ENCODE measurements around the gene TENM3.

DNA sequence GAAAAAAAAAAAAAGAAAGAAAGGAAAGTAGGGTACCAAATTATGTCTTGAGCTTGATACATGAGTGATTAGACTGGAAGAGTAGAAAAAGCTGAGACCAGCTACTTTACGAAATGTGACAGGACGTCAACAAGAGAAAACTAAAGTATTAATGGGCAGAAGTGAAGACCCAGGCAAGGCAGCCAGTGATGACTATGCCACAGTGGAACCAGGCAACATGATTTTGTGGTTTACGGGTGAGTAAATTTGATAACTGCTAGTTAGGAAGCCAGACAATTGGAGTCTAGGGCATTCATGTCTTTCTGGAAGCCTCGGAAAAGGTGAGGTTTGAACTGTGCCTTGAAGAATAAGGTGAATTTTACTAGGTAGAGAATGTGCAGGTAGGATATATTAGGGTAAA is 326.4 kb downstream of the TENM3 start:
- TF ChIP-seq GATA3 (IDR thresholded peaks at IDR 0.05; ENCODE audit: low read depth, low read length) (no peak), GATA2 (IDR thresholded peaks at IDR 0.05; ENCODE audit: low read depth, low read length) (no peak)

Data from SH-SY5Y (cell line).